Gastroesophageal sphincter (tissue), 4 donors: ENCODE data around the gene TATDN3. TPM values are rescaled to one million over a fixed set of nuclear protein-coding genes. Genes with fewer than 3 reads are reported as not detected.

ENCODE experiments used
- ATAC-seq: fragments of 150-250 bp; one replicate; pipeline ENCODE4 v1.9.1; 2016; ENCODE audit warnings: mild to moderate bottlenecking, moderate library complexity
- H3K27ac ChIP-seq, 4 donors: fragments of 200-600 bp; sonication (generic) in 3 of 4; 1 replicate in 3 of 4; 2 replicates in 1 of 4; pipeline ENCODE4 v1.5.1; 2016 to 2019
- H3K27me3 ChIP-seq: fragments of 200-600 bp; sonication (generic); one replicate; pipeline ENCODE4 v1.5.1; 2019
- H3K36me3 ChIP-seq, 2 donors: fragments of 200-600 bp; sonication (generic); one replicate each; pipeline ENCODE4 v1.5.1; 2019; ENCODE audit warnings: control low read depth in 1 of 2
- H3K4me1 ChIP-seq, 3 donors: fragments of 200-600 bp; sonication (generic); 1 replicate in 2 of 3; 2 replicates in 1 of 3; pipeline ENCODE4 v1.5.1; 2016 to 2019; ENCODE audit warnings: control low read depth in 2 of 3
- H3K4me3 ChIP-seq, 2 donors: fragments of 200-600 bp; sonication (generic); one replicate each; pipeline ENCODE4 v1.5.1; 2019; ENCODE audit warnings: mild to moderate bottlenecking in 1 of 2, moderate library complexity in 1 of 2
- H3K9me3 ChIP-seq, 3 donors: fragments of 200-600 bp; sonication (generic); one replicate each; pipeline ENCODE4 v1.5.1; 2017 to 2019; ENCODE audit warnings: control low read depth in 2 of 3
- CTCF ChIP-seq, 4 experiments: fragments of 200-600 bp in 2 of 4; fragments of 450-650 bp in 2 of 4; sonication (generic) in 1 of 4; IDR thresholded peaks; one replicate each; pipeline ENCODE4 v1.5.1; 2017 to 2019; ENCODE audit warnings: antibody characterized with exemption in 4 of 4, mild to moderate bottlenecking in 2 of 4, moderate library complexity in 2 of 4
- EP300 ChIP-seq: sonication (generic); formaldehyde crosslinking; IDR thresholded peaks from one replicate; pipeline ENCODE4 v1.6.1; 2017; ENCODE audit warnings: antibody characterized with exemption, mild to moderate bottlenecking
- POLR2A ChIP-seq, 2 donors: fragments of 450-650 bp; IDR thresholded peaks; one replicate each; pipeline ENCODE4 v1.6.1; 2017; ENCODE audit warnings: antibody characterized with exemption in 2 of 2, mild to moderate bottlenecking in 2 of 2, moderate library complexity in 1 of 2
- POLR2AphosphoS5 ChIP-seq: sonication (generic); formaldehyde crosslinking; IDR thresholded peaks from one replicate; pipeline ENCODE4 v1.6.1; 2017; ENCODE audit warnings: antibody characterized with exemption
- WGBS, 2 donors: methylation state at CpG; one replicate each; pipeline ENCODE4 v1.1.5; 2018; ENCODE audit warnings: low coverage in 1 of 2; 5-methylcytosine and 5-hydroxymethylcytosine counted together
- total RNA-seq, 4 donors: library from RNA; depleted of rRNA; stranded (reverse); fragments of >200 nt; gene quantifications; one replicate each; pipeline ENCODE4 v1.1.0, GENCODE V29; 2016

Gene TATDN3
- total RNA-seq, 4 donors from 2014 or later, result 7.9 to 23.0 (median 9.9) TPM

DNA sequence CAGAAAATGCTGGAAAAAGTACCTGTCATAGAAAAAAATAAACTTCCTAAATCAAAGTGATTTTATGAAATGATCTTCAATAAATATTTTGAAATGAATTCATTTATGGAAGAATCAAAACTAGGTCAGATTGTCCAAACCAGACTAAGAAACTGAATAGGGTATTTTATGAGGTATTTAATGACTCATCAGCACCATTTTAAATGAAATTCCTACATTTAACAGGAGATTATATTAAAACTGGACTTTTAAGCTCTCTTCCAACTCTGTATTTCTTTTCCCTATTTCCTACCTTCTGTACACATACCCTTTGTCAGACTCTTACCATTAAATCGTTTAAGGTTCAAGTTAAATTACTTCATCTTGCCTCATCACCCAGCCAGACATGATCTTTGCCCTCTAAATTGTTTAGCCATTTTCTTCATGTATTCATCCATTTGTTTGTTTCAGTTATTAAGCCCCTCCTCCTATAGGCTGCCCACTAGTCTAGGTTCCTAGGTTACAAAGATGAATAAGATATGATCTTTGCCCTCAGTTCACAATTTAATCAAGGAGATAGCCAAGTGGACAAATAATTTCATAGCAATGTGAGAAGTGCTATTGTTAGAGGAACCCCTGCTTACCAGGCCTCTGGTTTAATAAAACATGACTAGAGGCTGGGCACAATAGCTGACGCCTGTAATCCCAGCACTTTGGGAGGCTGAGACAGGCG, 25.0 kb downstream of the TATDN3 start:
- Histone ChIP-seq H3K36me3 (peaks cover 0 to 25% of the 10 kb centered on the region in 2 donors), H3K27me3 (no peaks in the 10 kb centered on the region), H3K4me3 (no peak overlapping the region), H3K9me3 (no peaks in the 10 kb centered on the region), H3K4me1 (no peaks in the 10 kb centered on the region), H3K27ac (no peak overlapping the region)
- no peak for ATAC-seq
- WGBS, 2 donors, result 71 to 75% methylated on average over 3 of the region's 3 CpGs
- no peak for TF ChIP-seq POLR2AphosphoS5
- TF ChIP-seq POLR2A (IDR thresholded peaks at IDR 0.05), result no peak
- no peak for TF ChIP-seq CTCF (IDR thresholded peaks at IDR 0.05)
- TF ChIP-seq EP300, result no peak

DNA sequence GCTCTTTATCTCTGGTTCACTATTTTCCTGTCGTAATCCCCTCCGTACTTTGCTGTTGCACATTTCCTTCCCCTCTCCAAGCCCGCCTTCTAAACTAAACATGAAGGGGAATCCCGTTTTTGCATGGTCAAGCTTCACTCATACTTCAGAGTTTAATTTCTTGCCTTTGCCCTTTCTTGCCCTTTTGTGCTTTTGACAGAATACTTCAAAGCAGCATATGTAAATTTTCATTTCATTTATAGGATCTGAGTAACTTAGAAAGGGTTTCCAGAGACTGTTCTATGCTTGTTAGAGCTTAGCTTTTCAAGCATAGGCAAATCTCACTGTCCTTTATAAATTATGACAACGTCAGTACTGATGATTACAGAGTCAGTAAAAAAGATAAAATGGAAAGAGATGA, 28.0 kb downstream of the TATDN3 start:
- 37 to 44% methylated on average over 3 to 5 of the region's 5 CpGs for WGBS, 2 donors
- TF ChIP-seq POLR2AphosphoS5 (no peak), CTCF (IDR thresholded peaks at IDR 0.05) (no peak), EP300 (no peak), POLR2A (IDR thresholded peaks at IDR 0.05) (no peak)
- no peaks in the 10 kb centered on the region for H3K4me1 ChIP-seq
- H3K4me3 ChIP-seq, result no peak overlapping the region
- no peak overlapping the region for H3K27ac ChIP-seq
- no peaks in the 10 kb centered on the region for H3K27me3 ChIP-seq
- no peaks in the 10 kb centered on the region for H3K9me3 ChIP-seq
- H3K36me3 ChIP-seq, result peaks cover 0 to under 1% of the 10 kb centered on the region in 2 donors
- ATAC-seq, result no peak

GRCh38 chr1:212820969-212821368, 29.3 kb downstream of the TATDN3 start:
- TF ChIP-seq POLR2AphosphoS5 (no peak), EP300 (no peak), CTCF (IDR thresholded peaks at IDR 0.05) (no peak), POLR2A (IDR thresholded peaks at IDR 0.05) (no peak)
- WGBS, 2 donors, result 85 to 100% methylated on average over 2 of the region's 2 CpGs
- H3K27ac ChIP-seq, result no peak overlapping the region
- peaks cover 0 to 12% (median 0%) of the 10 kb centered on the region in 3 donors for H3K9me3 ChIP-seq
- no peaks in the 10 kb centered on the region for H3K27me3 ChIP-seq
- ATAC-seq, result no peak
- no peaks in the 10 kb centered on the region for H3K4me1 ChIP-seq
- H3K36me3 ChIP-seq, result no peaks in the 10 kb centered on the region
- no peak overlapping the region for H3K4me3 ChIP-seq

GRCh38 chr1:212822956-212823355, 31.3 kb downstream of the TATDN3 start:
- H3K36me3 ChIP-seq, result no peaks in the 10 kb centered on the region
- H3K27ac ChIP-seq, result no peak overlapping the region
- H3K4me1 ChIP-seq, result no peaks in the 10 kb centered on the region
- WGBS, 2 donors, result 100% methylated on average over 1 of the region's 3 CpGs; no CpG with 5 or more reads in 1 of the 2 donors
- no peaks in the 10 kb centered on the region for H3K27me3 ChIP-seq
- peaks cover 0 to 17% (median 0%) of the 10 kb centered on the region in 3 donors for H3K9me3 ChIP-seq
- H3K4me3 ChIP-seq, result no peak overlapping the region
- no peak for ATAC-seq
- TF ChIP-seq POLR2A (IDR thresholded peaks at IDR 0.05), result no peak
- no peak for TF ChIP-seq CTCF (IDR thresholded peaks at IDR 0.05)
- no peak for TF ChIP-seq POLR2AphosphoS5
- no peak for TF ChIP-seq EP300

DNA sequence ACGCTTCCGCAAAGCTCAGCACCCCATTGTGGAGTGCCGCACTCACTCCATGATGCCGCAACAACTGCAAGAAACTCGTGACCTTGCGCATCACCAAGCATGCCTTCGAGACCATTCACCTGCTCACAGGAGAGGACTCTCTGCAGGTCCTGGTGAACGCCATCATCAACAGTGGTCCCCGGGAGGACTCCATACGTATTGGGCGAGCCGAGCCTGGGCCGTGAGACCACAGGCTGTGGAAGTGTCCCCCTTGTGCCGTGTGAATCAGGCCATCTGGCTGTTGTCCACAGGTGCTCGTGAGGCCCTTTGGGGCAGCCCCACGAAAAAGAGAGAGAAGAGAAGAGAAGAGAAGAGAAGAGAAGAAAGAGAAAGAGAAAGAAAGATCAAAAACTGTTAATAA, 32.5 kb downstream of the TATDN3 start:
- Histone ChIP-seq H3K36me3 (no peaks in the 10 kb centered on the region), H3K4me3 (no peak overlapping the region), H3K27ac (no peak overlapping the region), H3K9me3 (peaks cover 0 to 17% (median 0%) of the 10 kb centered on the region in 3 donors), H3K4me1 (no peaks in the 10 kb centered on the region), H3K27me3 (no peaks in the 10 kb centered on the region)
- ATAC-seq, result no peak
- 95 to 100% methylated on average over 4 to 11 of the region's 16 CpGs for WGBS, 2 donors
- TF ChIP-seq POLR2AphosphoS5 (no peak), CTCF (IDR thresholded peaks at IDR 0.05) (no peak), EP300 (no peak), POLR2A (IDR thresholded peaks at IDR 0.05) (no peak)
